GM12801 (cell line): ENCODE data around the gene ARID1B.

Source experiments
- CTCF ChIP-seq: IDR thresholded peaks from one replicate; pipeline ENCODE4 v1.5.1; 2011; ENCODE audit warnings: control low read depth; ENCODE audit not compliant: insufficient read length; ENCODE audit errors: extremely low read depth

ARID1B gene

GRCh38 chr6:157047328-157047727, 270.1 kb downstream of the ARID1B start:
- no peak for TF ChIP-seq CTCF

GRCh38 chr6:157047951-157048350, 270.8 kb downstream of the ARID1B start:
- TF ChIP-seq CTCF, result no peak

GRCh38 chr6:157049133-157049532, 272.0 kb downstream of the ARID1B start:
- no peak for TF ChIP-seq CTCF

- TF ChIP-seq CTCF, result no peak
These were observed 273.5 kb downstream of the ARID1B start for GRCh38 chr6:157050537-157051265.

- TF ChIP-seq CTCF, result no peak
These were observed 277.4 kb downstream of the ARID1B start for GRCh38 chr6:157054531-157054979.

GRCh38 chr6:157055863-157056262, 278.7 kb downstream of the ARID1B start:
- TF ChIP-seq CTCF, result no peak

GRCh38 chr6:157056275-157056674, 279.1 kb downstream of the ARID1B start:
- no peak for TF ChIP-seq CTCF
